Measurements from ENCODE around the gene AUTS2.
A peak's percentile ranks its signal among the peaks of the same experiment; 100 is the strongest.

Gene AUTS2

DNA sequence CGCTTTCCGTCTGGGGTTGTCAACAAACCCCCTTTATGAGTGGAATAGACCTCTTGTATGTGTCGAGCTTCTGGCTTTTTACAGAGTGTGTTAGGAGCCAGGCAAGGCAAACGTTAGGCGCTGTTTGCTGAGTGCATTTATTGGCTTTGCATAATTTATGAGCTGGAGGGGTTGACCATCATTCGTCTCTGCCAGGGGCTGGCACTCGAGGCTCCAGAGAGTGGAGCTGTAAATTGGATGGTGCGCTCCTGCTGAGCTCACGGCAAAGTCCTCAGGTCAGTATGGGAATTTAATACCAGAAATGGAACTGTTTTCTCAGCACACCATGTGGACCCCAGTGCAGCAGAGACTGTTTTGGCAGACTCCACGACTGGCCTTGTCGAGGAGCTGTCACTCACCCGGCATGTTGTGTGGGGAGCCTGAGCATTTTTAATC is 834.3 kb downstream of the AUTS2 start:
- Histone ChIP-seq H2AFZ (ENCODE audit: low read length) (no peak overlapping the region), H3K9me3 (ENCODE audit: insufficient read depth, low read depth, low read length) (no peaks in the 10 kb centered on the region), H3K4me1 (ENCODE audit: insufficient read depth, low read length, poor library complexity, severe bottlenecking) (peaks cover 5% of the 10 kb centered on the region), H3K79me2 (ENCODE audit: insufficient read depth, low read length) (no peaks in the 10 kb centered on the region), H4K20me1 (ENCODE audit: insufficient read depth, low read length, poor library complexity, severe bottlenecking) (no peaks in the 10 kb centered on the region), H3K27me3 (ENCODE audit: insufficient read depth, low read length, poor library complexity, severe bottlenecking) (no peaks in the 10 kb centered on the region), H3K4me2 (ENCODE audit: low read depth, low read length, poor library complexity, severe bottlenecking) (no peak overlapping the region), H3K4me3 (ENCODE audit: low read length, poor library complexity, severe bottlenecking) (no peak overlapping the region), H3K9ac (ENCODE audit: low read depth, low read length, poor library complexity, severe bottlenecking) (no peak overlapping the region), H3K9me2 (replicated peaks; ENCODE audit: low read depth, low read length) (no peaks in the 10 kb centered on the region), H3F3A (ENCODE audit: low read depth) (no peaks in the 10 kb centered on the region), H3K36me3 (ENCODE audit: insufficient read depth, low read length) (no peaks in the 10 kb centered on the region)
- no peak for TF ChIP-seq EZH2phosphoT487 (IDR thresholded peaks at IDR 0.05; ENCODE audit: borderline replicate concordance)
- TF ChIP-seq, protein P1, sequence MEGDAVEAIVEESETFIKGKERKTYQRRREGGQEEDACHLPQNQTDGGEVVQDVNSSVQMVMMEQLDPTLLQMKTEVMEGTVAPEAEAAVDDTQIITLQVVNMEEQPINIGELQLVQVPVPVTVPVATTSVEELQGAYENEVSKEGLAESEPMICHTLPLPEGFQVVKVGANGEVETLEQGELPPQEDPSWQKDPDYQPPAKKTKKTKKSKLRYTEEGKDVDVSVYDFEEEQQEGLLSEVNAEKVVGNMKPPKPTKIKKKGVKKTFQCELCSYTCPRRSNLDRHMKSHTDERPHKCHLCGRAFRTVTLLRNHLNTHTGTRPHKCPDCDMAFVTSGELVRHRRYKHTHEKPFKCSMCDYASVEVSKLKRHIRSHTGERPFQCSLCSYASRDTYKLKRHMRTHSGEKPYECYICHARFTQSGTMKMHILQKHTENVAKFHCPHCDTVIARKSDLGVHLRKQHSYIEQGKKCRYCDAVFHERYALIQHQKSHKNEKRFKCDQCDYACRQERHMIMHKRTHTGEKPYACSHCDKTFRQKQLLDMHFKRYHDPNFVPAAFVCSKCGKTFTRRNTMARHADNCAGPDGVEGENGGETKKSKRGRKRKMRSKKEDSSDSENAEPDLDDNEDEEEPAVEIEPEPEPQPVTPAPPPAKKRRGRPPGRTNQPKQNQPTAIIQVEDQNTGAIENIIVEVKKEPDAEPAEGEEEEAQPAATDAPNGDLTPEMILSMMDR (conservative IDR thresholded peaks at IDR 0.05; ENCODE audit: low read length): no peak

- Histone ChIP-seq H3K4me1 (ENCODE audit: insufficient read depth, low read length, poor library complexity, severe bottlenecking) (peaks cover 5% of the 10 kb centered on the region), H3F3A (ENCODE audit: low read depth) (no peaks in the 10 kb centered on the region), H3K4me2 (ENCODE audit: low read depth, low read length, poor library complexity, severe bottlenecking) (no peak overlapping the region), H3K9ac (ENCODE audit: low read depth, low read length, poor library complexity, severe bottlenecking) (no peak overlapping the region), H3K79me2 (ENCODE audit: insufficient read depth, low read length) (no peaks in the 10 kb centered on the region), H3K9me3 (ENCODE audit: insufficient read depth, low read depth, low read length) (no peaks in the 10 kb centered on the region), H2AFZ (ENCODE audit: low read length) (no peak overlapping the region), H3K36me3 (ENCODE audit: insufficient read depth, low read length) (no peaks in the 10 kb centered on the region), H3K27me3 (ENCODE audit: insufficient read depth, low read length, poor library complexity, severe bottlenecking) (no peaks in the 10 kb centered on the region), H3K9me2 (replicated peaks; ENCODE audit: low read depth, low read length) (no peaks in the 10 kb centered on the region), H3K4me3 (ENCODE audit: low read length, poor library complexity, severe bottlenecking) (no peak overlapping the region), H4K20me1 (ENCODE audit: insufficient read depth, low read length, poor library complexity, severe bottlenecking) (no peaks in the 10 kb centered on the region)
- TF ChIP-seq, protein P1 (conservative IDR thresholded peaks at IDR 0.05; ENCODE audit: low read length): peak; percentile 48
- no peak for TF ChIP-seq EZH2phosphoT487 (IDR thresholded peaks at IDR 0.05; ENCODE audit: borderline replicate concordance)
These were observed 836.1 kb downstream of the AUTS2 start for GRCh38 chr7:70434376-70434775.

DNA sequence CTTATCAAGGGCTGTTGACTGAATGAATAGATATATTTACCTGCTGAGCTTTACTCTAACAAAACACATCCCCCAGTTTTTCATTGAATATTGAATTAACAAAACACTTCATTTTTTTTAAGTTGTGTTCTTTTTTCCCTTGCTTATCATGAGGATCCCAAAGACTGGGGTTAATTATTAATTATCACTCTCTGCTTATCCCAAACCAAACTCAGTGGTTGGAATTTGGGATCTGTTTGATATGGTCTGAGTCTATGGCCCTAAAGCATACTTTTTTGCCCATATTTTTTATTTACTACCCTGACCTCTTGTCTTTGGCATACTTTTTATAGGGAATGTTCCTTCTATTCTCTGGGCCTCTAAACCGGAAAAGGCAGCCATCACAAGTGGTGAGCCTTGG is 836.5 kb downstream of the AUTS2 start:
- Histone ChIP-seq H3K4me1 (ENCODE audit: insufficient read depth, low read length, poor library complexity, severe bottlenecking) (peaks cover 5% of the 10 kb centered on the region), H3K79me2 (ENCODE audit: insufficient read depth, low read length) (no peaks in the 10 kb centered on the region), H3K9ac (ENCODE audit: low read depth, low read length, poor library complexity, severe bottlenecking) (no peak overlapping the region), H3F3A (ENCODE audit: low read depth) (no peaks in the 10 kb centered on the region), H3K4me2 (ENCODE audit: low read depth, low read length, poor library complexity, severe bottlenecking) (no peak overlapping the region), H3K9me3 (ENCODE audit: insufficient read depth, low read depth, low read length) (no peaks in the 10 kb centered on the region), H3K9me2 (replicated peaks; ENCODE audit: low read depth, low read length) (no peaks in the 10 kb centered on the region), H3K4me3 (ENCODE audit: low read length, poor library complexity, severe bottlenecking) (no peak overlapping the region), H4K20me1 (ENCODE audit: insufficient read depth, low read length, poor library complexity, severe bottlenecking) (no peaks in the 10 kb centered on the region), H3K27me3 (ENCODE audit: insufficient read depth, low read length, poor library complexity, severe bottlenecking) (no peaks in the 10 kb centered on the region), H3K36me3 (ENCODE audit: insufficient read depth, low read length) (no peaks in the 10 kb centered on the region), H2AFZ (ENCODE audit: low read length) (no peak overlapping the region)
- no peak for TF ChIP-seq EZH2phosphoT487 (IDR thresholded peaks at IDR 0.05; ENCODE audit: borderline replicate concordance)
- TF ChIP-seq, protein P1 (conservative IDR thresholded peaks at IDR 0.05; ENCODE audit: low read length): no peak
